Adrenal gland (tissue), 19 donors: ENCODE measurements around the gene EPHA10. TPM values are rescaled to one million over a fixed set of nuclear protein-coding genes. Genes with fewer than 3 reads are reported as not detected.

Source experiments
- DNase-seq, 7 donors: peaks; one replicate each; pipeline ENCODE4 v3.0.0-alpha.2; 2019 to 2020
- H3K27ac ChIP-seq, 5 donors: fragments of 200-600 bp; sonication (generic) in 4 of 5; 1 replicate in 3 of 5; 2 replicates in 2 of 5; pipeline versions ENCODE4 v1.5.1 to v1.8.0; 2016 to 2020; ENCODE audit warnings: mild to moderate bottlenecking in 1 of 5
- H3K27me3 ChIP-seq: fragments of 200-600 bp; 2 replicates; pipeline ENCODE4 v1.8.0; 2021
- H3K36me3 ChIP-seq, 2 donors: fragments of 200-600 bp; replicated peaks in 1 of 2; 1 replicate in 1 of 2; 2 replicates in 1 of 2; pipeline versions ENCODE4 v1.5.1 to v1.8.0; 2018 to 2022
- H3K4me1 ChIP-seq, 2 donors: fragments of 200-600 bp; replicated peaks in 1 of 2; 1 replicate in 1 of 2; 2 replicates in 1 of 2; pipeline versions ENCODE4 v1.5.1 to v1.8.0; 2018 to 2021
- H3K4me3 ChIP-seq, 4 donors: fragments of 200-600 bp; sonication (generic) in 3 of 4; one replicate each; pipeline ENCODE4 v1.5.1; 2016 to 2018
- H3K9me3 ChIP-seq, 3 donors: fragments of 200-600 bp; sonication (generic) in 1 of 3; replicated peaks in 1 of 3; 1 replicate in 2 of 3; 2 replicates in 1 of 3; pipeline versions ENCODE4 v1.5.1 to v1.8.0; 2016 to 2021
- CTCF ChIP-seq, 6 experiments: fragments of 450-650 bp in 4 of 6; fragments of 200-600 bp in 2 of 6; sonication (generic) in 1 of 6; IDR thresholded peaks; 1 replicate in 5 of 6; 2 replicates in 1 of 6; pipeline versions ENCODE4 v1.5.1 to v1.8.0; 2016 to 2021; ENCODE audit warnings: antibody characterized with exemption in 6 of 6, mild to moderate bottlenecking in 2 of 6, moderate library complexity in 1 of 6
- POLR2A ChIP-seq, 2 donors: fragments of 450-650 bp; IDR thresholded peaks; one replicate each; pipeline ENCODE4 v1.6.1; 2017; ENCODE audit warnings: antibody characterized with exemption in 2 of 2, mild to moderate bottlenecking in 2 of 2, moderate library complexity in 1 of 2
- WGBS, 4 donors: extraction: QIAGEN DNeasy Blood & Tissue Kit in 2 of 4; methylation state at CpG; one replicate each; pipeline versions ENCODE4 v1.1.5 to v1.1.7; 2013 to 2017; 5-methylcytosine and 5-hydroxymethylcytosine counted together
- intact Hi-C, 2 donors: fragments of 100-400 bp; cut with DNase I; formaldehyde crosslinking; loops; one replicate each; pipeline versions ENCODE4 v1.14.1 to v1.15.0; 2022 to 2023
- long read RNA-seq, 10 donors: library from polyadenylated mRNA in 3 of 10; unstranded in 2 of 10; stranded (forward) in 1 of 10; transcript quantifications; one replicate each; pipeline ENCODE4 v2.0.0 and lab custom pipeline, GENCODE V29; 2021 to 2026
- polyA plus RNA-seq, 3 donors: library from polyadenylated mRNA; stranded (reverse); fragments of 200-250 nt in 2 of 3; fragments of 350-450 nt in 1 of 3; fragmentation: Illumina TruSeq in 1 of 3; extraction: RNeasy Lipid Tissue Mini Kit (QIAGEN cat#74804) in 1 of 3; gene quantifications; one replicate each; pipeline ENCODE4 v1.2.3, GENCODE V29; 2013 to 2014
- total RNA-seq, 9 donors: library from RNA; depleted of rRNA in 4 of 9; stranded (reverse); fragments of >200 nt in 4 of 9; fragments of 120-200 nt in 1 of 9; fragmentation: NEBNext Ultra II Directional in 1 of 9; extraction: Animal tissue kit (Norgen Biotek cat#: 25700) in 1 of 9; gene quantifications; one replicate each; pipeline versions ENCODE4 v1.1.0 to v1.2.4, GENCODE V29; 2013 to 2023
- donor health status: healthy with polysubstance abuse.
- donor health status: Bipolar disorder and iron deficiency.
- donor health status: DM: yes; HTN: yes; CAD: no.
- donor health status: DM: no; HTN: no; CAD: no.
- donor health status: DM: no; HTN: no; CAD: no.
- donor health status: DM: yes; HTN: yes; CAD: no.

The EPHA10 gene
- total RNA-seq (under 1 TPM; 0.06 to 0.90 (median 0.55) TPM), polyA plus RNA-seq (1 to 10 TPM in 1 of 3 donors, under 1 TPM in 2; 0.22 to 3.9 (median 0.40) TPM)
- long read RNA-seq, donor 1, result 0 reads
- long read RNA-seq, donor 2, result 0 reads
- long read RNA-seq, donor 3, result 0 reads
- long read RNA-seq, donor 4, result 0 reads
- long read RNA-seq, donor 5, partial matches to known transcripts, result 1 of 1 reads
- long read RNA-seq, donor 5, other reads (novel, unspliced or antisense), result 0 of 1 reads
- long read RNA-seq, donor 6, result 0 reads
- long read RNA-seq, donor 7, result 0 reads
- long read RNA-seq, donor 8, result 0 reads
- long read RNA-seq, donor 9, result 0 reads
- long read RNA-seq, donor 10, result 0 reads

GRCh38 chr1:37764888-37765441 lies at the start of gene EPHA10:
EPHA10 (minus strand) TSS chr1:37765120; CDS start chr1:37765066, 54 bp downstream.
- peaks cover 53% of the 10 kb centered on the region for H3K27me3 ChIP-seq

GRCh38 chr1:37814252-37814651 lies 49.3 kb upstream of the EPHA10 start:
- peak overlapping the region in 2 of 5 donors; percentile 31 to 59 for H3K27ac ChIP-seq
- H3K27me3 ChIP-seq, result no peaks in the 10 kb centered on the region
- H3K4me1 ChIP-seq, result peaks cover 4 to 22% of the 10 kb centered on the region in 2 donors
- TF ChIP-seq POLR2A (IDR thresholded peaks at IDR 0.05) (no peak), CTCF (IDR thresholded peaks at IDR 0.05) (no peak)
- H3K36me3 ChIP-seq, result peaks cover 0 to 19% of the 10 kb centered on the region in 2 donors
- DNase-seq, result peak in 5 of 7 donors; percentile 24 to 88 (median 37)
- no peak overlapping the region for H3K4me3 ChIP-seq
- 54 to 93% (median 80%) methylated on average over 5 to 7 of the region's 7 CpGs for WGBS, 4 donors
- H3K9me3 ChIP-seq, result no peaks in the 10 kb centered on the region
- intact Hi-C loops, result loop anchor here in 1 of 2 donors (5.0 kb wide), 1 partner anchor 43 kb away; the partner anchor contains the start of gene MTF1

More at GRCh38 chr1:37764888-37765441, at the start of gene EPHA10:
- Histone ChIP-seq H3K9me3 (no peaks in the 10 kb centered on the region), H3K4me3 (no peak within 1 kb of the TSS), H3K4me1 (no peaks in the 10 kb centered on the region), H3K36me3 (no peaks in the 10 kb centered on the region), H3K27ac (no peak within 1 kb of the TSS)
- intact Hi-C loops, result no loop called here
- DNase-seq, result no peak
- 3 to 10% (median 6%) methylated on average over 9 to 33 of the region's 33 CpGs for WGBS, 4 donors
- TF ChIP-seq POLR2A (IDR thresholded peaks at IDR 0.05), result no peak
- TF ChIP-seq CTCF (IDR thresholded peaks at IDR 0.05), result no peak

GRCh38 chr1:37813529-37814145 lies 48.7 kb upstream of the EPHA10 start:
- peaks cover 10 to 28% of the 10 kb centered on the region in 2 donors for H3K4me1 ChIP-seq
- no peak overlapping the region for H3K4me3 ChIP-seq
- H3K27ac ChIP-seq, result peak overlapping the region in 2 of 5 donors; percentile 18 to 59
- WGBS, 4 donors, result 67 to 78% (median 75%) methylated on average over 2 of the region's 2 CpGs
- DNase-seq, result no peak
- H3K36me3 ChIP-seq, result peaks cover 0 to 15% of the 10 kb centered on the region in 2 donors
- no peaks in the 10 kb centered on the region for H3K27me3 ChIP-seq
- TF ChIP-seq CTCF (IDR thresholded peaks at IDR 0.05) (no peak), POLR2A (IDR thresholded peaks at IDR 0.05) (no peak)
- intact Hi-C loops, result loop anchor here in 1 of 2 donors (5.0 kb wide), 1 partner anchor 44 kb away; the partner anchor contains the start of gene MTF1
- no peaks in the 10 kb centered on the region for H3K9me3 ChIP-seq
